Loucy (cell line): Measurements from ENCODE around the gene WDCP.

Experiments used
- H2AFZ ChIP-seq: fragments of 200-600 bp; sonication (generic); 2 replicates; pipeline ENCODE4 v1.6.0; 2016; ENCODE audit warnings: antibody characterized with exemption, mild to moderate bottlenecking, low read length, moderate library complexity
- H3F3A ChIP-seq: fragments of 200-600 bp; 2 replicates; pipeline ENCODE4 v1.6.0; 2016; ENCODE audit warnings: antibody characterized with exemption, low read depth, mild to moderate bottlenecking
- H3K27me3 ChIP-seq: fragments of 200-600 bp; sonication (generic); 2 replicates; pipeline ENCODE4 v1.6.1; 2014; ENCODE audit warnings: low read length, mild to moderate bottlenecking; ENCODE audit not compliant: insufficient read depth, poor library complexity, severe bottlenecking
- H3K36me3 ChIP-seq: fragments of 200-600 bp; sonication (generic); 2 replicates; pipeline ENCODE4 v1.6.1; 2016; ENCODE audit warnings: low read length; ENCODE audit not compliant: insufficient read depth
- H3K4me1 ChIP-seq: fragments of 200-600 bp; sonication (generic); 2 replicates; pipeline ENCODE4 v1.5.1; 2014; ENCODE audit warnings: low read length, mild to moderate bottlenecking; ENCODE audit not compliant: insufficient read depth, poor library complexity, severe bottlenecking
- H3K4me2 ChIP-seq: fragments of 200-600 bp; sonication (generic); 2 replicates; pipeline ENCODE4 v1.6.0; 2014; ENCODE audit warnings: antibody characterized with exemption, low read length, low read depth, mild to moderate bottlenecking; ENCODE audit not compliant: poor library complexity, severe bottlenecking
- H3K4me3 ChIP-seq: fragments of 200-600 bp; sonication (generic); 2 replicates; pipeline ENCODE4 v1.5.1; 2014; ENCODE audit warnings: low read length, mild to moderate bottlenecking, mixed read lengths; ENCODE audit not compliant: poor library complexity, severe bottlenecking
- H3K79me2 ChIP-seq: fragments of 200-600 bp; sonication (generic); 2 replicates; pipeline ENCODE4 v1.6.1; 2014; ENCODE audit warnings: low read length; ENCODE audit not compliant: insufficient read depth
- H3K9ac ChIP-seq: fragments of 200-600 bp; sonication (generic); 2 replicates; pipeline ENCODE4 v1.6.0; 2014; ENCODE audit warnings: mild to moderate bottlenecking, low read depth, low read length, moderate library complexity; ENCODE audit not compliant: poor library complexity, severe bottlenecking
- H3K9me2 ChIP-seq: fragments of 200-600 bp; sonication (generic); replicated peaks from 2 replicates; pipeline ENCODE4 v1.6.1; 2016; ENCODE audit warnings: low read depth, low read length, mixed read lengths
- H3K9me3 ChIP-seq: fragments of 200-600 bp; sonication (generic); 2 replicates; pipeline ENCODE4 v1.6.1; 2014; ENCODE audit warnings: mild to moderate bottlenecking, antibody characterized with exemption, low read length, low read depth; ENCODE audit not compliant: insufficient read depth
- H4K20me1 ChIP-seq: fragments of 200-600 bp; sonication (generic); 2 replicates; pipeline ENCODE4 v1.6.0; 2014; ENCODE audit warnings: antibody characterized with exemption, low read length, mild to moderate bottlenecking; ENCODE audit not compliant: insufficient read depth, poor library complexity, severe bottlenecking
- EZH2phosphoT487 ChIP-seq: fragments of 200-600 bp; IDR thresholded peaks from 2 replicates; pipeline ENCODE4 v1.6.1; 2018; ENCODE audit warnings: antibody characterized with exemption, mild to moderate bottlenecking, moderate library complexity, borderline replicate concordance
- TF ChIP-seq, protein P1 (sequence below): fragments of 200-600 bp; sonication (generic); conservative IDR thresholded peaks from 2 replicates; pipeline ENCODE4 v1.5.1; 2014; ENCODE audit warnings: mild to moderate bottlenecking, antibody characterized with exemption, low read length

WDCP gene

DNA sequence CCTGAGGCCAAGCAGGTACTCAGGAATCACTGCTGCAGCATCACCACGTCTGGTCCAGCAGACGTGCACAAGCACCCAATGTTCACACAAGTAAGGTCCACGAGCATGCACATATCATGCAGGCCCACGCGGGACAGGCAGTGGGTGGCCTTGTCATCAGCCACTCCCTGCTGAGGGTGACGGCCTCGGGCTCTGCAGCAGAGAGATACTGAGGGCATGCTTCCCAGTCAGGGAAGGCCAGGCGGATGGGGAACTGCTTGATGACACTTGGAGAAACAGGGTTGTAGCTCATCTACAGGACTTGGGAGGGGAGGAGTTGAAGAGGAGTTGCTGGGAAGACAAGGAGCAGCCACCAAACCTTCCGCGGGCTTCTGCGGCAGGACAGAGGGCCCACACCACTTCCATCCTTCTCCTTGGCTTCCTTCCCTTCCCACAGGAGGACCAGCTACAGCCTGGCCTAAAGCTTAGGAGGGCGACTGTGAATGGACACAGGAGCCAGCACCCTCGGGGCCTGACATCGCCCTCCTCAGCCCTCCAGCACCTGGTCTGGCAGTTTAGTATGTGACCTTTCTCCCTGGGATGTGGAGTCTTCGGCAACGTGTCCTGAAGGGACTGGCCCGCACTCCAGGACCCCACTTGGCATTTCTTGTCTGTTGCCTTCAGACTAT, 22.1 kb downstream of the WDCP start:
- Histone ChIP-seq H3K36me3 (peaks cover 25% of the 10 kb centered on the region; the same call in 1 of the 2 replicates), H3F3A (no peaks in the 10 kb centered on the region), H3K4me3 (no peak overlapping the region), H3K9me3 (no peaks in the 10 kb centered on the region), H2AFZ (no peak overlapping the region), H3K4me1 (no peaks in the 10 kb centered on the region), H4K20me1 (no peaks in the 10 kb centered on the region), H3K4me2 (no peak overlapping the region), H3K9ac (no peak overlapping the region), H3K27me3 (no peaks in the 10 kb centered on the region), H3K79me2 (no peaks in the 10 kb centered on the region), H3K9me2 (no peaks in the 10 kb centered on the region)
- TF ChIP-seq, protein P1, sequence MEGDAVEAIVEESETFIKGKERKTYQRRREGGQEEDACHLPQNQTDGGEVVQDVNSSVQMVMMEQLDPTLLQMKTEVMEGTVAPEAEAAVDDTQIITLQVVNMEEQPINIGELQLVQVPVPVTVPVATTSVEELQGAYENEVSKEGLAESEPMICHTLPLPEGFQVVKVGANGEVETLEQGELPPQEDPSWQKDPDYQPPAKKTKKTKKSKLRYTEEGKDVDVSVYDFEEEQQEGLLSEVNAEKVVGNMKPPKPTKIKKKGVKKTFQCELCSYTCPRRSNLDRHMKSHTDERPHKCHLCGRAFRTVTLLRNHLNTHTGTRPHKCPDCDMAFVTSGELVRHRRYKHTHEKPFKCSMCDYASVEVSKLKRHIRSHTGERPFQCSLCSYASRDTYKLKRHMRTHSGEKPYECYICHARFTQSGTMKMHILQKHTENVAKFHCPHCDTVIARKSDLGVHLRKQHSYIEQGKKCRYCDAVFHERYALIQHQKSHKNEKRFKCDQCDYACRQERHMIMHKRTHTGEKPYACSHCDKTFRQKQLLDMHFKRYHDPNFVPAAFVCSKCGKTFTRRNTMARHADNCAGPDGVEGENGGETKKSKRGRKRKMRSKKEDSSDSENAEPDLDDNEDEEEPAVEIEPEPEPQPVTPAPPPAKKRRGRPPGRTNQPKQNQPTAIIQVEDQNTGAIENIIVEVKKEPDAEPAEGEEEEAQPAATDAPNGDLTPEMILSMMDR, result no peak
- TF ChIP-seq EZH2phosphoT487, result no peak

DNA sequence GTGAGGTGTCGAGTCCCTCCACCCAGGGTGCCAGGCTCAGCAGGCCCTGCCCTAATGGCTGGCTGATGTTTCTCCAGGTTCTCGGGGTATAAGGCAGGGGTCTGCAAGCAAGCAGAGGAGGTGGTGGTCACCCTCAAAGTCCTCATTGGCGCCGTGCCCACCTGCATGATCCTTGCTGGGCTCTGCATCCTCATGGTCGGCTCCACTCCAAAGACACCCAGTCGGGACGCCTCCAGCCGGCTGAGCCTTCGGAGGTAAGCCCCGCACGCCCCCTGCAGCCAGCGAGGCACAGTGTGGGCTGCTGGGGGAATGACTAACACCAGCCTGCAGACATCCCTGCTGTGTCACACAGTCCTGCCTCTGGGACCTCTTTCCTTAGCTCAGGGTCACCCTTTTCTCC, 23.2 kb downstream of the WDCP start:
- Histone ChIP-seq H3K36me3 (peaks cover 14% of the 10 kb centered on the region; the same call in 1 of the 2 replicates), H3K9ac (no peak overlapping the region), H3F3A (no peaks in the 10 kb centered on the region), H3K4me3 (no peak overlapping the region), H3K9me2 (no peaks in the 10 kb centered on the region), H2AFZ (no peak overlapping the region), H3K4me1 (no peaks in the 10 kb centered on the region), H3K27me3 (no peaks in the 10 kb centered on the region), H3K9me3 (no peaks in the 10 kb centered on the region), H3K4me2 (no peak overlapping the region), H3K79me2 (no peaks in the 10 kb centered on the region), H4K20me1 (no peaks in the 10 kb centered on the region)
- TF ChIP-seq, protein P1, result no peak
- TF ChIP-seq EZH2phosphoT487, result no peak

DNA sequence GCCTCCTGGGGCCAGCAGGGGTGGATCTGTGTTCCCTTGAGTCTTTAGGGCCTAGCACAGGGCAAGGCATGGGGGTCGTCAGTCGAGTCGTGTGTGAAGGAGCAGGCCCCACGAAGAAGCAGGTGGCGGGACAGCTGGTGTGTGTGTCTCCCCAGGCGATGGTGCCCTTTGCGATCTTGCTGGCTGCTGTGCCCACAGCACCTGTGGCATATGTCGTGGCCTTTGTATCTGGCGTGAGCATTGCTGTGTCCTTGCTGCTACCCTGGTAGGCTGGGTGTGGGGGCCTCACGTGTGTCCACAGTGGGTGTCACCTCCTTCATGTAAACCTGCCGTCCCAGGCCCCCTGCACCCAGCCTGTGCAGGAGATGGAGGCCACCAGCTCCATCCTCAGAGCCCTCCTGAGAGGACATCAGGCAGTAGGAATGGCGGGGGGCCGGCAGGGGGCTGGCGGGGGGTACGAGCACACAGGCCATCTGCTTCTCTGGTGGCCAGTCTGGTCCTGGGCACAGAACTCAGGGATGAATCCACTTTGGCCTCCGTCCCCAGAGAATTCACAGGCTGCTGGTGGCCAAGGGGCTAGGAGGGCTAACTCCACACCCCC, 24.1 kb downstream of the WDCP start:
- Histone ChIP-seq H2AFZ (no peak overlapping the region), H3K4me2 (no peak overlapping the region), H3K79me2 (no peaks in the 10 kb centered on the region), H3K4me1 (no peaks in the 10 kb centered on the region), H4K20me1 (no peaks in the 10 kb centered on the region), H3K36me3 (peaks cover 13% of the 10 kb centered on the region; the same call in 1 of the 2 replicates), H3K27me3 (no peaks in the 10 kb centered on the region), H3K9me3 (no peaks in the 10 kb centered on the region), H3K9ac (no peak overlapping the region), H3K4me3 (no peak overlapping the region), H3F3A (no peaks in the 10 kb centered on the region), H3K9me2 (no peaks in the 10 kb centered on the region)
- no peak for TF ChIP-seq EZH2phosphoT487
- TF ChIP-seq, protein P1, result no peak
